ENCODE measurements around the gene DNAH6.

DNA sequence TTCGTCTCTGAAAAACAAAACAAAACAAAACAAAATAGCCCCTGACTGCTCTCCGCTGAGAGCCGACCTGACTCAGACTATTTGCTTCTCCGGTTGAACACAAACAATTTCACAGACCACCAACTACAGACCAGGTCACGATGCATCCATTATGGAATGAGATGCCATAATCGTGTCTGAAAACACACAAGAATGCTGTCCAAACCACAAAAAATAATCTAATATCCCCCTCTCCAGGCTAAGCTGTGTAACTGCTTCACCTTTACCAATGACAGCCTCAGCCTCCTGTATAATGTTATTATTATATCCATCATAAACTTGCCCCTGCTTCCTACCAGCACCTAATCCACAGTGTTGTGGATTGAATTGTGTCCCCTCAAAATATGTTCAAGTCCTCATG is 114.7 kb downstream of the DNAH6 start:
- TF ChIP-seq, protein P1, sequence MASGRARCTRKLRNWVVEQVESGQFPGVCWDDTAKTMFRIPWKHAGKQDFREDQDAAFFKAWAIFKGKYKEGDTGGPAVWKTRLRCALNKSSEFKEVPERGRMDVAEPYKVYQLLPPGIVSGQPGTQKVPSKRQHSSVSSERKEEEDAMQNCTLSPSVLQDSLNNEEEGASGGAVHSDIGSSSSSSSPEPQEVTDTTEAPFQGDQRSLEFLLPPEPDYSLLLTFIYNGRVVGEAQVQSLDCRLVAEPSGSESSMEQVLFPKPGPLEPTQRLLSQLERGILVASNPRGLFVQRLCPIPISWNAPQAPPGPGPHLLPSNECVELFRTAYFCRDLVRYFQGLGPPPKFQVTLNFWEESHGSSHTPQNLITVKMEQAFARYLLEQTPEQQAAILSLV (tag; IDR thresholded peaks at IDR 0.05): no peak
- TF ChIP-seq, protein P2, sequence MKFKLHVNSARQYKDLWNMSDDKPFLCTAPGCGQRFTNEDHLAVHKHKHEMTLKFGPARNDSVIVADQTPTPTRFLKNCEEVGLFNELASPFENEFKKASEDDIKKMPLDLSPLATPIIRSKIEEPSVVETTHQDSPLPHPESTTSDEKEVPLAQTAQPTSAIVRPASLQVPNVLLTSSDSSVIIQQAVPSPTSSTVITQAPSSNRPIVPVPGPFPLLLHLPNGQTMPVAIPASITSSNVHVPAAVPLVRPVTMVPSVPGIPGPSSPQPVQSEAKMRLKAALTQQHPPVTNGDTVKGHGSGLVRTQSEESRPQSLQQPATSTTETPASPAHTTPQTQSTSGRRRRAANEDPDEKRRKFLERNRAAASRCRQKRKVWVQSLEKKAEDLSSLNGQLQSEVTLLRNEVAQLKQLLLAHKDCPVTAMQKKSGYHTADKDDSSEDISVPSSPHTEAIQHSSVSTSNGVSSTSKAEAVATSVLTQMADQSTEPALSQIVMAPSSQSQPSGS (CRISPR knock-in tag; IDR thresholded peaks at IDR 0.05): no peak
